ENCODE results near the gene NRXN3.

DNA sequence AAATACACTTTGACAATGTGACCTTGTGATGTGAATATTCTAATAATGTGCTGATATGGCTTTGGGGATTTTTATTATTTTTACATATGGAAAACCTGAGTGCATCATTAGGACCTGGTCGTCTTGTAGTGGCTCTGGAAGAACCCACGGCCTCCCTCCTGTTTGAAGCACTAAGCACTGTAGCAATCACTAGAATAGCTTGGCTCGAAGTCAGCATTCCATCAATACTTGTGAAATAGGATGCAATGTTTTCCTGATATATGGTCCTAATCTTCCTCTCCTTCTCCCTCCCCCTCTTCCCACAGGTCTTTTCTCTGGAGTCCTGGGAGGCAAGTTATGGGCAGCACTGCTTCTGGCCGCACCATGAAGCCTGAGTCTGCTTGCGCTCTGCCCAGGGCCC is 71.9 kb downstream of the NRXN3 start:
- TF ChIP-seq EZH2 (IDR thresholded peaks at IDR 0.05; ENCODE audit: low read depth): no peak
- TF ChIP-seq, protein P1, sequence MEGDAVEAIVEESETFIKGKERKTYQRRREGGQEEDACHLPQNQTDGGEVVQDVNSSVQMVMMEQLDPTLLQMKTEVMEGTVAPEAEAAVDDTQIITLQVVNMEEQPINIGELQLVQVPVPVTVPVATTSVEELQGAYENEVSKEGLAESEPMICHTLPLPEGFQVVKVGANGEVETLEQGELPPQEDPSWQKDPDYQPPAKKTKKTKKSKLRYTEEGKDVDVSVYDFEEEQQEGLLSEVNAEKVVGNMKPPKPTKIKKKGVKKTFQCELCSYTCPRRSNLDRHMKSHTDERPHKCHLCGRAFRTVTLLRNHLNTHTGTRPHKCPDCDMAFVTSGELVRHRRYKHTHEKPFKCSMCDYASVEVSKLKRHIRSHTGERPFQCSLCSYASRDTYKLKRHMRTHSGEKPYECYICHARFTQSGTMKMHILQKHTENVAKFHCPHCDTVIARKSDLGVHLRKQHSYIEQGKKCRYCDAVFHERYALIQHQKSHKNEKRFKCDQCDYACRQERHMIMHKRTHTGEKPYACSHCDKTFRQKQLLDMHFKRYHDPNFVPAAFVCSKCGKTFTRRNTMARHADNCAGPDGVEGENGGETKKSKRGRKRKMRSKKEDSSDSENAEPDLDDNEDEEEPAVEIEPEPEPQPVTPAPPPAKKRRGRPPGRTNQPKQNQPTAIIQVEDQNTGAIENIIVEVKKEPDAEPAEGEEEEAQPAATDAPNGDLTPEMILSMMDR (conservative IDR thresholded peaks at IDR 0.05): no peak

Measured in PC-9 (cell line).